Kidney glomerular epithelial cell (primary cell): ENCODE results near the gene PIP4K2A.
A peak's percentile ranks its signal among the peaks of the same experiment; 100 is the strongest.

Experiments used
- DNase-seq: peaks from one replicate; lab custom pipeline; 2025; lab: John Stamatoyannopoulos, UW

Gene PIP4K2A

GRCh38 chr10:22620140-22620857 lies 94.1 kb downstream of the PIP4K2A start:
- DNase-seq, result peak; percentile 84

GRCh38 chr10:22619101-22619500 lies 95.3 kb downstream of the PIP4K2A start:
- DNase-seq, result no peak

- no peak for DNase-seq
These were observed 96.1 kb downstream of the PIP4K2A start for GRCh38 chr10:22618078-22618785.

GRCh38 chr10:22617516-22617915 lies 96.9 kb downstream of the PIP4K2A start:
- DNase-seq, result no peak

GRCh38 chr10:22617051-22617450 lies 97.3 kb downstream of the PIP4K2A start:
- DNase-seq, result no peak

GRCh38 chr10:22615819-22616499 lies 98.4 kb downstream of the PIP4K2A start:
- no peak for DNase-seq

- no peak for DNase-seq
These were observed 99.3 kb downstream of the PIP4K2A start for GRCh38 chr10:22615101-22615500.

- DNase-seq, result no peak
These were observed 101.4 kb downstream of the PIP4K2A start for GRCh38 chr10:22613011-22613410.

GRCh38 chr10:22612318-22612717 lies 102.1 kb downstream of the PIP4K2A start:
- DNase-seq, result no peak

GRCh38 chr10:22611425-22612115 lies 102.8 kb downstream of the PIP4K2A start:
- DNase-seq, result no peak

GRCh38 chr10:22610610-22611009 lies 103.8 kb downstream of the PIP4K2A start:
- DNase-seq, result no peak

GRCh38 chr10:22609719-22610465 lies 104.5 kb downstream of the PIP4K2A start:
- DNase-seq, result no peak

GRCh38 chr10:22609251-22609650 lies 105.1 kb downstream of the PIP4K2A start:
- no peak for DNase-seq

- no peak for DNase-seq
These were observed 107.1 kb downstream of the PIP4K2A start for GRCh38 chr10:22607261-22607660.

GRCh38 chr10:22606164-22606614 lies 108.2 kb downstream of the PIP4K2A start:
- DNase-seq, result peak; percentile 39

- peak; percentile 86 for DNase-seq
These were observed 109.2 kb downstream of the PIP4K2A start for GRCh38 chr10:22605168-22605567.

GRCh38 chr10:22604344-22605126 lies 109.8 kb downstream of the PIP4K2A start:
- no peak for DNase-seq

GRCh38 chr10:22603581-22603980 lies 110.8 kb downstream of the PIP4K2A start:
- no peak for DNase-seq

- no peak for DNase-seq
These were observed 112.8 kb downstream of the PIP4K2A start for GRCh38 chr10:22601618-22602017.

- DNase-seq, result no peak
These were observed 114.6 kb downstream of the PIP4K2A start for GRCh38 chr10:22599636-22600228.
